DMS79 treated with DMSO at 0.1 percent for 48 hours (cell line): Measurements from ENCODE around the gene COL4A2.
"Not testable (repeated sequence)": the region's sequence is repeated elsewhere in the genome, so short reads cannot be mapped to it uniquely, and the experiment has no call there.

Experiments
- DNase-seq: peaks from one replicate; lab custom pipeline; 2025; lab: John Stamatoyannopoulos, UW

The COL4A2 gene

GRCh38 chr13:110438776-110439175 lies 131.7 kb downstream of the COL4A2 start:
- no peak for DNase-seq

GRCh38 chr13:110440946-110441731 lies 134.1 kb downstream of the COL4A2 start:
- no peak for DNase-seq

GRCh38 chr13:110442930-110443621 lies 136.0 kb downstream of the COL4A2 start:
- no peak for DNase-seq

GRCh38 chr13:110443622-110444225 lies 136.6 kb downstream of the COL4A2 start:
- DNase-seq, result no peak

GRCh38 chr13:110444226-110444653 lies 137.2 kb downstream of the COL4A2 start:
- DNase-seq, result no peak

GRCh38 chr13:110445183-110445582 lies 138.1 kb downstream of the COL4A2 start:
- DNase-seq, result no peak

GRCh38 chr13:110445722-110446574 lies 138.9 kb downstream of the COL4A2 start:
- DNase-seq, result no peak

- no peak for DNase-seq
Observed at GRCh38 chr13:110446575-110446890, 139.4 kb downstream of the COL4A2 start.

GRCh38 chr13:110447058-110447511 lies 140.0 kb downstream of the COL4A2 start:
- no peak for DNase-seq

GRCh38 chr13:110447801-110448200 lies 140.7 kb downstream of the COL4A2 start:
- no peak for DNase-seq

- DNase-seq, result no peak
Observed at GRCh38 chr13:110448230-110448629, 141.1 kb downstream of the COL4A2 start.

- DNase-seq, result no peak
Observed at GRCh38 chr13:110448677-110449076, 141.6 kb downstream of the COL4A2 start.

GRCh38 chr13:110449219-110450015 lies 142.3 kb downstream of the COL4A2 start:
- DNase-seq, result no peak

GRCh38 chr13:110450016-110450900 lies 143.2 kb downstream of the COL4A2 start:
- DNase-seq, result no peak

- no peak for DNase-seq
Observed at GRCh38 chr13:110450941-110451730, 144.1 kb downstream of the COL4A2 start.

- DNase-seq, result not testable (repeated sequence)
Observed at GRCh38 chr13:110453091-110453490, 146.0 kb downstream of the COL4A2 start.

GRCh38 chr13:110453797-110454196 lies 146.7 kb downstream of the COL4A2 start:
- no peak for DNase-seq

GRCh38 chr13:110454227-110454859 lies 147.3 kb downstream of the COL4A2 start:
- DNase-seq, result no peak

- no peak for DNase-seq
Observed at GRCh38 chr13:110454956-110455355, 147.9 kb downstream of the COL4A2 start.
